Measurements from ENCODE around the gene EEF1A2.

- no peak for TF ChIP-seq REST (IDR thresholded peaks at IDR 0.05; ENCODE audit: unreplicated experiment)
- no peak for TF ChIP-seq EZH2 (IDR thresholded peaks at IDR 0.05; ENCODE audit: low read depth, unreplicated experiment)
- TF ChIP-seq CTCF (conservative IDR thresholded peaks at IDR 0.05; ENCODE audit: low read depth in 2 of 2), result no peak
- no peak for TF ChIP-seq EZH2phosphoT487 (IDR thresholded peaks at IDR 0.05; ENCODE audit: unreplicated experiment)
- TF ChIP-seq POLR2AphosphoS5 (IDR thresholded peaks at IDR 0.05; ENCODE audit: low read depth), result no peak
- TF ChIP-seq JUNB (IDR thresholded peaks at IDR 0.05; ENCODE audit: unreplicated experiment), result no peak
These were observed 27.2 kb downstream of the EEF1A2 start for GRCh38 chr20:63471717-63471980.

Measured in GM23338 (cell line).